Stimulated activated CD4-positive, alpha-beta T cell treated with anti-CD3 and anti-CD28 coated beads, TNF-alpha, amount 100 ng/mL, for 4 hours (primary cell): ENCODE data around the gene OR51A7.
"Not testable (repeated sequence)": the region's sequence is repeated elsewhere in the genome, so short reads cannot be mapped to it uniquely, and the experiment has no call there.

Experiments used
- DNase-seq, 3 experiments: peaks; one replicate each; pipeline ENCODE4 v3.0.0-alpha.2; 2020; ENCODE audit warnings: low read depth in 3 of 3

Gene OR51A7

GRCh38 chr11:4955613-4956012, 52.0 kb downstream of the OR51A7 start, which contains the start of gene OR51A2:
Gene OR51A2 (minus strand): TSS chr11:4955713. CDS start chr11:4955713, 0 bp downstream.
- not testable (repeated sequence) for DNase-seq

GRCh38 chr11:4957396-4957795, 53.8 kb downstream of the OR51A7 start:
- DNase-seq: no peak
